NCI-H146 (cell line): ENCODE results near the gene ELF1.

Experiments used
- DNase-seq: peaks from one replicate; lab custom pipeline; 2025; lab: John Stamatoyannopoulos, UW

Gene ELF1

DNA sequence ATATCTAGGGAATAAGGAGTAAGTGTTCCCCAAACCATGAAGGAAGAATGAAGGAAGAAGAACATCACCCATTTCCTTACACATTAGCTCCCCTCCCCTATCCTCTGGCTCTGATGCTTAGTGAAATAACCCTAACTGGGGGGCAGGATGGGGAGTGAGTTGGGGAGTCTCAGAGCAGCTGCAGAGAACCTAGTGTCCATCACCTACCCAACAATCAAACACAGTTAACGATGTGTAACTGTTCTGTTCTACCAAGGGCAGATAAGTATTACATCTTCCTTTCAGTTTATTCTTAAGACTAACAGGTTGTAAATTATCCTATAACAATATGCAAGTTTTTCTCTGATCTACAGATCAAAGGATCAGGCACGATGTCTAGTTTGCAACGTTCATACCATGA, 12.8 kb downstream of the ELF1 start:
- no peak for DNase-seq

DNA sequence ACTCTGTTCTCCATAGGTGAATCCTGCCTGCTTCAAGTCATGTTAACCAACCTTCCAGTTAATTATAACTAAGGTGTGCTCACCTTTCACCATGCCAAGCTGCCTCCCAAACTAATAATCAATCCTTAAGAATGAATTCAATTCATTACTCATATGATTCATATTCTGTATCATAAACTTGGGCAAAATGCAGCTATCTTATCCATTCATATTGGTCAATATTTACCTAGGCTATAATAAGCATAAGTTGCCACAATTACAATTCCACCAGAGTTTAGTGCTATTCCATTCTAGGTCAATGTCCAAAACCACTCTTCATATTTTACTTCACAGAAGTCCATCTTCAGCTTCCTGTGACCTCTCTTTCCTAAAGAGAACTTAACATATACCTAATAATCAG, 13.4 kb downstream of the ELF1 start:
- DNase-seq: no peak

DNA sequence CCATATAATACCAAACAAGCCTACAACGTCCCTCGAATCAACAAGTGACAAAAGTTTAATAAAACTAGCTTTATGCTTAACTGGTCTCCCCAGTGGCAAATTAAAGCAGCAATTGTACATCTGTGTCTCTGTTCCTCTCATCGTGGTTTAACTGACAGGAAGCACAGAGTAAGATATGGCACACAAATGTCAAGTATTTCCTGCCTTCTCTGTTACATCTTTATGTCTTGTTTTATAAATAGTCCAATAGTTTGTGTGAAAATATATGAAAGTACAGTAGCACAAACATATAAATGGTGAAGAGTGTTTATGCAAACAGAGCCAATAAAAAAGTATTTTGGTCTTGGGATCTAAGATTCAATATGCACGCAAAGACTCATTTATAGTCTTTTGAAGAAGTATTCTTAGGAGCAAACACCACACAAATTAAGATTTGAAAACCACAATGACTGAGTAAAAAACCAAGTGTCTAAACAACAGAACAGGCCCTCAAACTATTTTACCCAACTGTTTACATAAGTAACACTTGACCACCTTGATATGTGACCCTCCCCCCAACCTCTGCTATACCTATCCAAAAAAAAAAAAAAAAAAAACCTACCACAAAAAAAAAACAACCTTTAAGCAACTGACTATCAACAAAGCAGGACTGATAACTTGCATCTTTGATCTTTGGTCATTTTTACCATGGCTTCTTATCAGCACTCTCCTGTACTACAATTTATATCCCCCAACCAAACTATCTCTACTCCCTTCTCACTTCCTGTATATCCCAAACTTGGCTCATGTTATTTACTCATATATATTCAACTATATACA, 14.0 kb downstream of the ELF1 start:
- DNase-seq: no peak

DNA sequence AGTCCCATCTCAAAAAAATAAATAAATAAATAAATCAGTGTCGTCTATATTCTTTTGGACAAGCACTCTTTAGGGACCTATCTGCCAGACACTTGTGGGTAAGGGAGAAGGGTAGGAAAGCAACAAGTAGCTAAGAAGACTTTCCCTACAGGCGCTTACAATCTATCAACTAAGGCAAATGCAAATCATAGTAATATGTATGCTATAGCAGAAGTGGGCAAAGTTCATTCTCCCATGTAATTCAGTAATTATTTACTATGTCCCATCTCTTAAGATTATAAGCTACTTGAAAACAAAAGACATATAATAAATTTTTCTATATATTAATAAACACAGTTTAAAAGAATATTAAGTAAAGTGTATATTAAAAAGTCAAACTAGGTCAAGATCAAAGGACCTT, 16.5 kb downstream of the ELF1 start:
- no peak for DNase-seq

DNA sequence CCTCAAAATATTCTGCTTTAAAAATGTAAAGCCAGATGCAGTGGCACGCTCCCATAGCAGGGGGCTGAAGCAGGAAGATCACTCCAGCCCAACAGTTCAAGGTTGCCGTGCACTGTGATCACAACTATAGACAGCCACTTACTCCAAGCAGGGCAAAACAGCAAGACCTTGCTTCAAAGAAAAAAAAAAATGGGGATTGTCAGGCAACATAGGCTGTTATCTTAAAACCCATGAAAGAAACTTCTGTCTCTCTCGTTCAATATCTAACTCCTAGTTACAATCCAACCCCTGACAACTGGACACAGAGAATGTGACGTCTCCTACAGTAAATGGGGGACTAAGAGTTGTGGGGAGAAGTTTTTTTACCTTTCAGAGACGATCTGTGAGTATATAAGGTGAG, 17.4 kb downstream of the ELF1 start:
- DNase-seq: no peak

DNA sequence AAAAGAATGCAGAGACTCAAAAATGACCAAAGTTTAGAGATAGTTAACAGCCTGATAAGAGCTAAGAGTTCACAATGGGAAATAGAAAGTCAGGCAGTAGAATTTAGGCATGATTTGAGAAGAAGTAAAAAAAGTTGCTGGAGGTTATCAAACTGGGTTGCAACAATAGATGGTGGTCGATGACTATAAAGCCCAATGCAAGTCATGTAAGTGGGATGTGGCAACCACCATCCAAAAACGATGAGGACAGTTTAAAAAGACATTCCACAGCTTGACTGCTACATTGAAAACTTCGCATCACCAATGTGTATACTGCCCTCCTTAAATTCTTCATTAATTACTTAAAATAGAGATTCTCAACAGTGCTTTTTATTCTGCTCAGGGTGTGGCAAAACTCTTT, 19.7 kb downstream of the ELF1 start:
- no peak for DNase-seq

DNA sequence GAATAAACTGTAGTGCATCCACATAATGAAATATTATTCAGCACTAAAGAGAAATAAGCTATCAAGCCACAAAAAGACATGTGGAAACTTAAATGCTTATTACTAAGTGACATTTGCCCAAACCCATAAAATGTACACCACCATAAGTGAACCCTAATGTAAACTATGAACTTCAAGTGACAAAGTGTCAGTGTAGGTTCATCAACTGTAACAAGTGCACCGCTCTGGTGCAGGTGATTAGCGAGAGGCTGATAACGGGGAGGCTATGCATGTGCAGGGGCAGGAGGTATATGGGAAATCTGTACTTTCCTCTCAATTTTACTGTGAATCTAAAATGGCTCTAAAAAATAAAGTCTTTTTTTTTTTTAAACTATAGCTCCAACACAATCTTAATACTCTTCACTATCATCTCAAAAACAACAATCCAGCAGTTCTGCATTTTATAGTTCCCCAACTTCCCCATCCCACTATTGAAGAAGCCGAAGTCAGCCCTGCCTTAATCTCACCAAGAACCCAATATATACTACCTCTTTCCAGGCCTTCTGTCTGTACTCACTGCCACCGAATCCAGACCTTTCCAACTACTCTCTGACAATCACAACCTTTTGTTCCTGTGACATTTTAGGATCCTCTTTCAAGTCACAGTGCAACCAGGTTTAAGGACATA, 22.6 kb downstream of the ELF1 start:
- no peak for DNase-seq

DNA sequence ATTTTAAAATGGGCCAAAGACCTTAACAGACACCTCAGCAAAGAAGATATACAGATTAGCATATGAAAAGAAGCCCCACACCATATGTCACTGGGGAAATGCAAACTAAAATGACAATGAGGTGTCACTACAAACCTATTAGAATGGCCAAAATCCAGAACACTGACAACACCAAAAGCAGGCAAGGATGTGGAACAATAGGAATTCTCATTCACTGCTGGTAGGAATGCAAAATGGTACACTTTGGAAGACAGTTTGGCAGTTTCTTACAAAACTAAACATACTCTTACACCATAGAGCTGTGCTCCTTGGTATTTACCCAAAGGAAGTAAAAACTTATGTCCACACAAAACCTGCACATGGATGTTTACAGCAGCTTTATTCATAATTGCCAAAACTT, 23.1 kb downstream of the ELF1 start:
- no peak for DNase-seq

DNA sequence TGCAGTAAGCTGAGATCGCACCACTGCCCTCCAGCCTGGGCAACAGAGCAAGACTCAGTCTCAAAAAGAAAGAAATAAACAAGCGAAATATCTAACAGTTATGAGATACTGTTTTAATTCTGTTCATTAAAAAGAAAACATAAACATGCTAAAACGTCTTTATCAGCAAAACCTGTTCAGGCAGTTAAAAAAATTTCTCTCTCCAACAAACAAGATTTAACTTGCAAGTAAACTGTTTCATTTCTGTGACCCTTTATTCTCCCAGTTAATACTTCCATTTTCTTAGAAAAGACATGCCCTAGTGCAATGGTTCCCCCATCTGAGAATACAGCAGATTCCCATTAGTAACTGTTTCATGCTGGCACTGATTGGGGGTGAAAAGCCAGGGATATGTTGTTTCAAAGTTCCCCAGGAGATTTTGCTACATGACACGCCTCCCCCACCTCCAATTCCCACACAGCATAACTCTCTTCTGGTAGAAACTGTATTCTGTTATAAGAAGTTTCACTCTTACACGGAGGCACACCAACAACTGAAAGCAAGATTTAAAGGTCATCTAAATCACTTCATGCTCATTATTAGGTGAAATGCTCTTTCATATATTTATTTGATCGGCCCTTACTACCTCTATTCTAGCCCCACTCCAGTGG, 24.4 kb downstream of the ELF1 start:
- no peak for DNase-seq

DNA sequence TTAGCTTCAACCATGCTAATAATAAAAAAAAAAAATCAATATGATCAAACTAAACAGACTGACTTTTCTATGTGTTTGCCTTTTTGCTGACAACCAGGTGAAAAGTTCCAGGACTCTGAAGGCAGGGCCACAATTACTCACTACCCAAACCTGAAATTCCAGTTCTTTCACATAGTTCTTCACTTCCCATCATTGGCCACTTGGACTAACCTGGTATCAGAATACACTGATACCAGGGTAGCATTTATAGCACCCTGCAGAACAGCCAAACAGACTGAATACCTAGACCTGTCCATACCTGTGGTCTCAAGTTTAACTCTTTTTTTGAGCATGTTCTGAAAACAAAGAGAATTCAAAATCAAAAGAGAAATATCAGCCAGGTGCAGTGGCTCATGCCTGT, 25.1 kb downstream of the ELF1 start:
- DNase-seq: peak; percentile 67

DNA sequence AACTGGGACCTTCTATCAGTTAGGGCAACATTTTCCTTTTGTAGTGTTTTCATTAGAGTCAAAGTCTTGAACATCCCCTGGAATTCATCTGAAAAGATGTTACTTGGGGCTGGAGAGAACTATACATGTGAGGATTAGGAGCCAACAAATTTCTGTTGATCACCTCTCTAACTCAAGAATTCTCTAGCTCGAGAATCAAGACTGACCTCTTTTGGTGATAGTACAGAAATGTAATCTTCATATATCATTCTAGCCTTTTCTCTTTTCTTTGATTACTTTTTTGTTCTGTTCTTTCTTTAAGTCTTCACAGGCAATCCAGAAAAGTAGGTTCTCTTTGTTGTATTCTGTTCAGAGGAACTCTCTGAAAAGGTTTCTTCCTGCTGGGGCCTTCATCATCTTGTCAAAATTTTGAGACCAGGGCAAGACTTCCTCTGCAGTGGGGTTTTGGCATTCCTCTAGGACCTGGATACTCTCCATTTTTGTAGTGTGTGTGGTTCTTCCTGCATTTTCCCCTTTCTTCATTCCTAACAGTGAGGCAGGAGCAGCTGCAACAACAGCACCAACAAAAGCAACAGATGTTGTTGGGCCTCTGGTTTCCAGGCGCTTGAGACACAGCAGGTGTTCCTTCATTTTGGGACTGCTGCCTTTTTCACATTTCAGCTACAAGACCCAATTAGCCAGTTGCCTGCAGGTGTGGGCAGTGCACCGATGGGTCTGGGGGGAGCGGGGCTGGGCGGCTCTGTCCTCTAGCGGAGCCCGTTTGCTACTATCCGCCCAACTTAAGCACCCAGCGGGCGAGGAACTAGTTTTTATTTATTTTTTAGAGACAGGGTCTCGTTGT, 26.2 kb downstream of the ELF1 start:
- peak; percentile 92 for DNase-seq

DNA sequence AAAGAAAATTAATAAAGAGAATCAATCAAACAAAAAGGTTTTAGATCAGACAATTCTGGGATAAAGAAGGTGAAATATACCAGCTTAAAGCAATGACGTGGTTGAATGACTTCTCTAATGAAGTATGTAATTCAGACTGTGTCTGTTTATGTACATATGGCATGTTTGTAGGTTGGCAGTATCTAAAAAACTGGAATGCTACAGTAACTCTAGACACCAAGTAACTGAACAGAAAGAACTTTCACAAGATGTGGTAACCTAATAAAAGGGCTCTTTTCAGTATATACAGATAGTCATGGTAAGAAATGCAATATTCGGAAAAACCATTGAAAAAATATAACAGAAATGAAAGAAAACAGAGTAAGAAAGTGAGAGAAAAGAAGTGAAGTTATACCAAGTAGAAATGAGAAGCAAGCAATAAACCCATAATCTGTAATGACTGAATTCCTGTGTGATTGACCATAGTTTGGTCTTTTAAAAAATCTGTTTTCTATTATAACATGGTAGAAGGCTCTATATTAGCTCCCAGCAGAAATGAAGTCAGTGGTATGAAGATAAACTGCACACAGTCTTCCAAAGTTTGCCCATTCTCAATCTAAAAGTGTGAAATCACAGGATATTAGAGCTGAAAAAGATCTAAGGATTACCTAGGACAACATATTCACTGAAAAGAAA, 31.4 kb downstream of the ELF1 start:
- no peak for DNase-seq

DNA sequence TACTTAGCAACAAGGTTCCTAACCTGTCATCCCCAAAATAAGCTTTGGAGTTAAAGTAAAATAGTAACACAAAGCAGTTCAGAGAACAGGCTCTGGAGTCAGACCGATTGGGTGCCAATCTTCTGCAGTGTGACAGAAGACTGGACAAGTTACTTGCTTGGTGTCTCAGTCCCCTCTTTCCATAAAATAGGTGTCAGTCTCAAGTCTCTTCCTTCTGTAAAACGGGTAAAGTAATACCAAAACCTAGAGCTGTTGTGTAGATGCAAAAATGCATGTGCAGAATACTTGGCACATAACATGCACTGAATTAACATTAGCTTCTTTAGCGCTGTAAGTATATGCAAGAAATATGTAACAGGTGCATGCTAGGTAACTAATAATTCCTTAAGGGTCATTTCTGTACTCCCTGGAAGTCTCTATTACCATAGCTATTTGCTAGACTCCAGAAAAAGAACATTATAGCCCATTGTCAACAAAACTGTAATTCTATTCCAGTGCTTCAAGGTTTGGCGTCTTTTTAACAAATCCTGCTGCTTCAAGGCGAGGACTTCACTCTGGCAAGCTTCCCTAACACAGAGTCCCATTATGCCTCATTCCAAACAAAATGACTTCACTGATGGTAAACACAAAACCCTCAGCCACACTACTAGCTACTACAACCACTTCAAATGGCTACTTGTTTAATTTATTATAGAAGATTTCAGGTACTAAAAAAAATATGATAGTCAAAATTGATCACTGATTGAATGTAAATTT, 32.8 kb downstream of the ELF1 start:
- peak; percentile 11 for DNase-seq

DNA sequence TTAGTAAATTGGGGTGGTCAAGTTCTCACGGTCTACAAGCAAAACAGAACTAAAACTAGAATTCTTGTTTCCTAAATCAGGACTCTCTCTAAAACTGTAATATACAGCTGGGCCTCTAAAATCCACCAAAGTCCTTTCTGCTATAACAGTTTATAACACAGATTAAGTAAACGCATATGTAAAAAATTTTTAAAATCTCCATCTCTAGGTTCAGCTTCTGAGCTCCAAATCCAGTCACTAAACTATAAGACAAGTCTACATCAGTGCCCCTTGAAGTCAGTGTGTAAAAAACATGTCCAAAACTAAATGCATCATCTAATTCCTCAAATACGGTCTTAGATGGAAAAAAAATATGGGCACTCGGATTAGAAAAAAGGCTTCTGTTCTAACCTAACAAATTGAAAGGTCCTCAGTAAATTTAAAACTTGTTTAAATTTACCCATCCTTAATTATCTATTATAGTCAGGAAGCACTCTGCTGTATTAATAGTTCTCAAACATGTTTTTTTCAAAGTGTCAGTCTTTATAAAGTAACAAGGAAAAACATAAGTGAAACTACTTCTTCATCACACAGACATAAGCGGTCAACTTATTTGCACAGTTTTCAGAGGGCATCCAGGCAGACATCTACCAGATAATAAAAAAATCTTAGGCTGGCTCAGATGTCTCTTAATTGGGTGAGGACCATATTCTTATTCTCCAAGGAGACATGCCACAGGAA, 33.6 kb downstream of the ELF1 start:
- no peak for DNase-seq

DNA sequence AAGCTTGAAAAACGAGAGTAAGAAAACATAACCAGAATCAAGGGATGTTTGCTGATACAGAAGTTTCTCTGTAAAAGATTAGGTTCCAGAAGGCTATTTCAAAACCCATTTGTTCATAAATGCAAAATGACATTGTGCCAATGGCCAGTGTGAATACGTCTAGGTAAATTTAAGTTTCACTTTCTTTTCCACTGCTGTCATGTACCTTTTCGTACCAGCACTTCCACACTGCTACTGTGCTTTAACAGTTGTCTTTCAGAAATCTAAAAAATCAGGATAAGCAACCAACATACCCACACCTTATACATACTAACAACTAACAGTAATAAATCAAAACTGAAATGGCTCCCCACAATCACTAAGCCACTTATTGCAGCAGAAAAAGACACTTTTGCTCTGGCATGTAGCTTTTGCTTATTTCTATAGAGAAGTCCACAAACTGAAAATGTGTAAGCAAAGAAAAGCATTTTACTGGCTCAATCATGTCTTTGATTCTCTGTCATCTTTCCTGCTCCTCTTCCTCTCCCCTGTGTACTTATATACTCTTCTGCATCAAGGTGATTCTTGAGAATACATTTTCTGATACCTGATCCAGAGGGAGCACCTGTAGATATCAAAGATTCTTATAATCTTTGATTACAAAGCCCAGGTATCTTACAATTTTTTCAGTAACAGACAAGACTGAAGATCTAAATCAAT, 34.3 kb downstream of the ELF1 start:
- no peak for DNase-seq

DNA sequence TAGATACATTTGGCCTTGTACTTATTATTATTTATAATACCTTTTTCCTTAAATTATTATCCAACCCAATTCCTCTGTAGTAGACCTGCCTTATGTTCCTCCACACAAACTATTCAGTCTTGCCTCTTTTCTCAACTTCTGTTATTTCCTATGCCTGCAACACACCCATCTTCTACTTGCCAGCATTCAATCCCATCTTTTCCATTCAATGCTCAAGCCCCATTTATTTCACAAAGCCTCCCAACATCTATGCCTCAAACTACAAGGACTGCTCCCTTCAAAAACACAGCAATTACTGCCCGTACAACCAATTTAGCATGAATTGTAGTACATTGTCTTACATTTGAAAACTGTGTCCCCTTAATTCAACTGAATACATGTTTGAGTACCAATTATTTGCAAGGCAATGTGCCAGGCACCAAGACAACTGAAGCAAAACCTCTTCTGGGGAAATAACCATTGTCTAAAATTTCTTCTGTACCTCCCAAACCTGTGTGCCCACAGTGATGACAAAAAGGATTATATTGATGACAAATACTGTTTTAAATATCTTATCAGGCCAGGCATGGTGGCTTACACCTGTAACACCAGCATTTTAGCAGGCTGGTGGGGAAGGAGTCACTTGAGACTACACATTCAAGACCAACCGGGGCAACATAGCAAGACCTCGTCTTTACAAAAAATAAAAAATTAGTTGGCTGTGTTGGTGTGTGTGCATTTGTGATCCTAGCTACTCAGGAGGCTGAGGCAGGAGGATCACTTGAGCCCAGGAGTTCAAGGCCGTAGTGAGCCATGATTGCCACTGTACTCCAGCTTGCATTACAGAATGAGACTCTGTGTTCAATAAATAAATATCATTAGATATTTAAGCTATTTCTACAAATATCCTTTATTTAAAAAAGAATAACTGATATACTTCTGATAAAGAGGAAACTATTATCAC, 35.1 kb downstream of the ELF1 start:
- no peak for DNase-seq

DNA sequence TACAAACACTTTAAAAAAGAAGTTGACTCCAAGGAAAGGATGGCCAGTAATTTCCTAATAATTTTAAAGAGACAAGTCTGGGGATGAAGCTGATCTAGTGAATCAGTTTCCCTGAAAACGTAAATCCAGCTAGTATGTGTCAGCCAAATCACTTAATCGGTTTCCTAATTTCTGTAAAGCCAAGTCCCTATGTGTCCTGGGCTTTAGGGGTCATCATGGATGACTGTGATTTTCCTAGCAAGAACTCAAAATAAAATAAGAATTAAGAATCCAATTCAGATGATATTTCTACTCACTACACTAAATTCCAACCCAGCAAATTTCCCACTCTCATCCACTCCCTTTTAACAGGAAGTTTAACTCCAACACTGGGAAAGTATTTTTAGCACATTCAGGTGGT, 35.9 kb downstream of the ELF1 start:
- DNase-seq: no peak

DNA sequence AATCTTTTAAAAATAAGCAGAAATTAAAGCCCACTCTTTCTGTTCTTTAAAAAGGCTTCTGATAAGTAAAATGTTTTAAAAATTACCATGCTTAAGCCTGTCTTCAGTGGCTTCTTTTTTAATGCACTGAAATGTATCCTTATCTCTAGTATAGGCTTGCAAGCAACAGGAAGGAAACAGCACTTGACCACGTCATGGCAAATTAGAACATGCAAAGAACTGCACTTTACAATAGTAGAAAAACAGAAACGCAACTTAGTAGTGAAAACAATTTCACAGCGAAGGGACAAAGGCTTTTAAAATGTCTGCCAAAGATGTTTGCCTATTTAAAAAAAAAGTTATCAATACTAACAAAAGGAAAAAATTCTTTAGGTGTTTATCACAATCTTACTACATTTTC, 36.3 kb downstream of the ELF1 start:
- DNase-seq: no peak

DNA sequence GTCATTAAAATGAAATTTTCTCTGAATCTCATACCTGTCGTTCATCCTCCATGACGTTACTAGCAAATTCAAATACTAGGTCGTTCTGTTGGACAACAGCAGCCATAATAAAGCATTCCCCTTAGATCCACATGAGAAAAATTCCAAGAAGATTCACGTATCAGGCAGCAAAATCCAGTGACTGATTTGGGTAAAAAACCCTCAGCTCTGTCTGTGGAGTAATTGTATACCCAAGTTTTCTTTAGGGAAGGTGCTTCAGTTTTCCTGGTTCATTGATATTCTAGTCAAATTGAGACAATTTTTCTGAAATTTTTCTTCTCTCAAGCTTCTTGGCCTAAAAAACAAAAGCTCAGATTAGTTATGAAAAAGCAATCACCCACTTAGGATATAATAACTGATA, 37.2 kb downstream of the ELF1 start:
- no peak for DNase-seq
